Measurements from ENCODE around the gene PXDN.
"Not testable (repeated sequence)": the region's sequence is repeated elsewhere in the genome, so short reads cannot be mapped to it uniquely, and the experiment has no call there.

GRCh38 chr2:1621976-1622375, 122.3 kb downstream of the PXDN start:
- TF ChIP-seq CTCF (conservative IDR thresholded peaks at IDR 0.05; ENCODE audit: low read depth, low read length); EZH2 (IDR thresholded peaks at IDR 0.05; ENCODE audit: low read length, unreplicated experiment): not testable (repeated sequence)

Data from PC-3 (cell line).